Heart left ventricle (tissue), 16 donors: ENCODE results near the gene OTOA. TPM values are rescaled to one million over a fixed set of nuclear protein-coding genes. Genes with fewer than 3 reads are reported as not detected.
A peak's percentile ranks its signal among the peaks of the same experiment; 100 is the strongest.

Experiments
- ATAC-seq, 4 donors: fragments of 200-7000 bp; cut with Tn5 transposase; one replicate each; pipeline ENCODE4 v1.9.1; 2020 to 2022; ENCODE audit warnings: moderate library complexity in 4 of 4, mild to moderate bottlenecking in 3 of 4, moderate number of reproducible peaks in 1 of 4
- DNase-seq, 5 donors: peaks; one replicate each; pipeline ENCODE4 v3.0.0-alpha.2; 2020
- H3K27ac ChIP-seq, 12 donors: fragments of 200-600 bp; sonication (generic) in 4 of 12; one replicate each; pipeline versions ENCODE4 v1.5.0 to v1.8.0; 2016 to 2022; ENCODE audit warnings: mild to moderate bottlenecking in 2 of 12
- H3K27me3 ChIP-seq, 9 donors: fragments of 200-600 bp; sonication (generic) in 2 of 9; one replicate each; pipeline versions ENCODE4 v1.5.1 to v1.8.0; 2016 to 2022; ENCODE audit warnings: mild to moderate bottlenecking in 3 of 9
- H3K36me3 ChIP-seq, 9 donors: fragments of 200-600 bp; sonication (generic) in 2 of 9; one replicate each; pipeline versions ENCODE4 v1.5.0 to v1.8.0; 2018 to 2022; ENCODE audit warnings: mild to moderate bottlenecking in 2 of 9
- H3K4me1 ChIP-seq, 12 donors: fragments of 200-600 bp; sonication (generic) in 4 of 12; one replicate each; pipeline versions ENCODE4 v1.5.0 to v1.8.0; 2016 to 2022; ENCODE audit warnings: mild to moderate bottlenecking in 3 of 12
- H3K4me3 ChIP-seq, 12 donors: fragments of 200-600 bp; sonication (generic) in 4 of 12; one replicate each; pipeline versions ENCODE4 v1.5.0 to v1.8.0; 2017 to 2022; ENCODE audit warnings: mild to moderate bottlenecking in 9 of 12, moderate library complexity in 4 of 12
- H3K9me3 ChIP-seq, 12 donors: fragments of 200-600 bp; sonication (generic) in 4 of 12; one replicate each; pipeline versions ENCODE4 v1.5.0 to v1.8.0; 2016 to 2022; ENCODE audit warnings: mild to moderate bottlenecking in 1 of 12
- POLR2A ChIP-seq, 2 donors: fragments of 450-650 bp; IDR thresholded peaks; one replicate each; pipeline ENCODE4 v1.6.1; 2017; ENCODE audit warnings: antibody characterized with exemption in 2 of 2, mild to moderate bottlenecking in 2 of 2, moderate library complexity in 2 of 2
- WGBS, 4 donors: extraction: QIAGEN DNeasy Blood & Tissue Kit in 2 of 4; methylation state at CpG; one replicate each; pipeline versions ENCODE4 v1.1.5 to v1.1.7; 2013 to 2018; 5-methylcytosine and 5-hydroxymethylcytosine counted together
- intact Hi-C, 10 donors: fragments of 100-400 bp; cut with DNase I; formaldehyde crosslinking; loops; one replicate each; pipeline versions ENCODE4 v1.11.1 to v1.14.2; 2022
- polyA plus RNA-seq, 2 donors: library from polyadenylated mRNA; stranded (reverse); fragments of 200-250 nt; gene quantifications; one replicate each; pipeline ENCODE4 v1.2.3, GENCODE V29; 2013
- total RNA-seq, 9 donors: library from RNA; depleted of rRNA in 2 of 9; stranded (reverse); fragments of >200 nt in 2 of 9; fragmentation: NEBNext Ultra II Directional in 3 of 9; extraction: Animal tissue kit (Norgen Biotek cat#: 25700) in 3 of 9; gene quantifications; one replicate each; pipeline versions ENCODE4 v1.1.0 to v1.2.4, GENCODE V29; 2016 to 2023
- TF ChIP-seq, protein P1 (sequence below), 12 donors: fragments of 200-600 bp; sonication (generic) in 4 of 12; IDR thresholded peaks; one replicate each; pipeline versions ENCODE4 v1.5.0 to v1.8.0; 2018 to 2022; ENCODE audit warnings: antibody characterized with exemption in 12 of 12, mild to moderate bottlenecking in 5 of 12
- donor health status: ischemic (EF 13 %, LVEDD 7.1; RV severe dilation, severe dysfunction).
- donor health status: healthy with polysubstance abuse.
- donor health status: DM: no; HTN: yes; CAD: no.
- donor health status: DM: no; HTN: no; CAD: no.
- donor health status: ischemic (EF 25% LVEDD 6.9; RV normal size, moderate dysfunction).
- donor health status: ischemic (EF 25% LVEDD 5.7; RV mildly dilated, moderate dysfunction).
- donor health status: healthy.
- donor health status: DM: yes; HTN: yes; CAD: no.
- donor health status: ischemic (EF 35%, LVEDD 5.7; RV mildly dilated, moderate dysfunction).
- donor health status: nonischemic (EF 11% LVEDD 7.7; RV severe dilation, severe dysfunction).
- donor health status: DM: yes; HTN: yes; CAD: no.
- donor health status: PGD.
- donor health status: ischemic (EF 29% LVEDD 5.4; RV normal size, mild dysfunction).
- donor health status: nonischemic (EF 23%, LVEDD 6.1; RV moderate dilation, normal function).

Gene OTOA
- total and polyA plus RNA-seq, 11 donors: 0.03 to 0.41 (median 0.27) TPM; not detected in 7

GRCh38 chr16:21694609-21695008 is 30.8 kb downstream of the OTOA start:
- no peak for DNase-seq
- TF ChIP-seq, protein P1, sequence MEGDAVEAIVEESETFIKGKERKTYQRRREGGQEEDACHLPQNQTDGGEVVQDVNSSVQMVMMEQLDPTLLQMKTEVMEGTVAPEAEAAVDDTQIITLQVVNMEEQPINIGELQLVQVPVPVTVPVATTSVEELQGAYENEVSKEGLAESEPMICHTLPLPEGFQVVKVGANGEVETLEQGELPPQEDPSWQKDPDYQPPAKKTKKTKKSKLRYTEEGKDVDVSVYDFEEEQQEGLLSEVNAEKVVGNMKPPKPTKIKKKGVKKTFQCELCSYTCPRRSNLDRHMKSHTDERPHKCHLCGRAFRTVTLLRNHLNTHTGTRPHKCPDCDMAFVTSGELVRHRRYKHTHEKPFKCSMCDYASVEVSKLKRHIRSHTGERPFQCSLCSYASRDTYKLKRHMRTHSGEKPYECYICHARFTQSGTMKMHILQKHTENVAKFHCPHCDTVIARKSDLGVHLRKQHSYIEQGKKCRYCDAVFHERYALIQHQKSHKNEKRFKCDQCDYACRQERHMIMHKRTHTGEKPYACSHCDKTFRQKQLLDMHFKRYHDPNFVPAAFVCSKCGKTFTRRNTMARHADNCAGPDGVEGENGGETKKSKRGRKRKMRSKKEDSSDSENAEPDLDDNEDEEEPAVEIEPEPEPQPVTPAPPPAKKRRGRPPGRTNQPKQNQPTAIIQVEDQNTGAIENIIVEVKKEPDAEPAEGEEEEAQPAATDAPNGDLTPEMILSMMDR (IDR thresholded peaks at IDR 0.05): no peak
- TF ChIP-seq POLR2A (IDR thresholded peaks at IDR 0.05): no peak
- Histone ChIP-seq H3K9me3 (no peaks in the 10 kb centered on the region), H3K27ac (no peak overlapping the region), H3K4me1 (peaks cover 0 to 8% (median 0%) of the 10 kb centered on the region in 12 donors), H3K4me3 (no peak overlapping the region), H3K36me3 (no peaks in the 10 kb centered on the region), H3K27me3 (no peaks in the 10 kb centered on the region)
- 82 to 86% (median 85%) methylated on average over 4 of the region's 4 CpGs for WGBS, 4 donors
- ATAC-seq: no peak
- intact Hi-C loops: no loop called here

- no peaks in the 10 kb centered on the region for H3K27me3 ChIP-seq
- TF ChIP-seq POLR2A (IDR thresholded peaks at IDR 0.05): no peak
- TF ChIP-seq, protein P1 (IDR thresholded peaks at IDR 0.05): no peak
- H3K9me3 ChIP-seq: no peaks in the 10 kb centered on the region
- DNase-seq (no peak), ATAC-seq (no peak)
- H3K4me1 ChIP-seq: peaks cover 0 to 8% (median 0%) of the 10 kb centered on the region in 12 donors
- no peak overlapping the region for H3K4me3 ChIP-seq
- no peak overlapping the region for H3K27ac ChIP-seq
- H3K36me3 ChIP-seq: no peaks in the 10 kb centered on the region
- WGBS, 4 donors: 82 to 95% (median 91%) methylated on average over 5 of the region's 5 CpGs
- intact Hi-C loops: no loop called here
These were observed 33.3 kb downstream of the OTOA start for GRCh38 chr16:21697032-21697431.

- intact Hi-C loops: no loop called here
- no peaks in the 10 kb centered on the region for H3K27me3 ChIP-seq
- 79 to 87% (median 83%) methylated on average over 9 of the region's 9 CpGs for WGBS, 4 donors
- DNase-seq: no peak
- H3K27ac ChIP-seq: no peak overlapping the region
- no peak for ATAC-seq
- no peak overlapping the region for H3K4me3 ChIP-seq
- H3K4me1 ChIP-seq: peaks cover 0 to 8% (median 0%) of the 10 kb centered on the region in 12 donors
- TF ChIP-seq, protein P1 (IDR thresholded peaks at IDR 0.05): no peak
- no peak for TF ChIP-seq POLR2A (IDR thresholded peaks at IDR 0.05)
- no peaks in the 10 kb centered on the region for H3K36me3 ChIP-seq
- no peaks in the 10 kb centered on the region for H3K9me3 ChIP-seq
These were observed 34.6 kb downstream of the OTOA start for GRCh38 chr16:21698169-21699032.

DNA sequence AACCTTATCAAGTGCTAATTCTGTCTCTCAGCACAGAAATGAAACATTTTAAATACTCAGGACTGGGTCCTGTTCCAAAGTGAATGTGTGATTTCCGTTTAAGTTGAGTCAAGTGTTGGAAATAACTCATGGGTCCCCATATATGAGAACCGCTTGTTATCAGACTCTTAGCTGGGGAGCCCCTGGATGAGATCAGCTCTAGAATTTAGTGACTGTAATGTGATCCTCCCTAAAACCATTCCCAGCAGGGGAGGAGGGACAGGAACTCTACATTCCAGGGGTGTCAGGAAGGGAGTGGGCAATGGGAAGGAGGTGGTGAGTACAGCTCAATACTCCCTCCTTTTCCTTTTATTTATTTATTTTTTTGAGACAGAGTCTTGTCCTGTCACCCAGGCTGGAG is 37.5 kb downstream of the OTOA start:
- H3K4me3 ChIP-seq: no peak overlapping the region
- peaks cover 0 to 8% (median 0%) of the 10 kb centered on the region in 12 donors for H3K4me1 ChIP-seq
- peak in 1 of 4 donors; percentile 16 for ATAC-seq
- H3K9me3 ChIP-seq: no peaks in the 10 kb centered on the region
- H3K27me3 ChIP-seq: no peaks in the 10 kb centered on the region
- no peak for DNase-seq
- intact Hi-C loops: loop anchor here in 2 of 10 donors (10.0 kb wide), 2 partner anchors 46 to 116 kb away; partner anchors contain the start of gene IGSF6 (in 1 of the 2)
- WGBS, 4 donors: 20 to 34% (median 25%) methylated on average over 2 of the region's 2 CpGs
- H3K27ac ChIP-seq: no peak overlapping the region
- TF ChIP-seq, protein P1 (IDR thresholded peaks at IDR 0.05): no peak
- TF ChIP-seq POLR2A (IDR thresholded peaks at IDR 0.05): no peak
- no peaks in the 10 kb centered on the region for H3K36me3 ChIP-seq
